Prostate gland (tissue), 2 donors: ENCODE results near the gene PDE6A. TPM values are rescaled to one million over a fixed set of nuclear protein-coding genes. Genes with fewer than 3 reads are reported as not detected.
A peak's percentile ranks its signal among the peaks of the same experiment; 100 is the strongest.

Experiments used
- DNase-seq: peaks from one replicate; pipeline ENCODE4 v3.0.0-alpha.2; 2019; ENCODE audit warnings: low spot score
- H3K27ac ChIP-seq, 2 donors: fragments of 200-600 bp; sonication (generic); 2 replicates each; pipeline ENCODE4 v1.5.1; 2017 to 2019
- H3K27me3 ChIP-seq: fragments of 200-600 bp; sonication (generic); replicated peaks from 2 replicates; pipeline ENCODE4 v1.5.1; 2019; ENCODE audit not compliant: insufficient read depth
- H3K36me3 ChIP-seq, 2 donors: fragments of 200-600 bp; sonication (generic); 1 replicate in 1 of 2; 2 replicates in 1 of 2; pipeline versions ENCODE4 v1.5.1 to v1.8.1; 2017 to 2019
- H3K4me1 ChIP-seq: fragments of 200-600 bp; sonication (generic); replicated peaks from 2 replicates; pipeline ENCODE4 v1.5.1; 2019
- H3K4me3 ChIP-seq, 2 donors: fragments of 200-600 bp; sonication (generic); 2 replicates each; pipeline ENCODE4 v1.5.1; 2017 to 2019
- H3K9me3 ChIP-seq: fragments of 200-600 bp; sonication (generic); 2 replicates; pipeline ENCODE4 v1.5.1; 2017
- POLR2A ChIP-seq: fragments of 450-650 bp; IDR thresholded peaks from one replicate; pipeline ENCODE4 v1.6.1; 2016; ENCODE audit warnings: antibody characterized with exemption, mild to moderate bottlenecking
- POLR2AphosphoS5 ChIP-seq: sonication (generic); formaldehyde crosslinking; IDR thresholded peaks from one replicate; pipeline ENCODE4 v1.6.1; 2017; ENCODE audit warnings: antibody characterized with exemption
- WGBS: methylation state at CpG from one replicate; pipeline ENCODE4 v1.1.5; 2018; 5-methylcytosine and 5-hydroxymethylcytosine counted together
- intact Hi-C: fragments of 100-400 bp; cut with DNase I; formaldehyde crosslinking; loops from one replicate; pipeline ENCODE4 v1.14.2; 2022
- total RNA-seq, 2 donors: library from RNA; depleted of rRNA; stranded (reverse); fragments of >200 nt; gene quantifications; one replicate each; pipeline ENCODE4 v1.1.0, GENCODE V29; 2016
- TF ChIP-seq, protein P1 (sequence below), 4 experiments: fragments of 200-600 bp in 2 of 4; fragments of 450-650 bp in 2 of 4; sonication (generic) in 2 of 4; IDR thresholded peaks; 1 replicate in 3 of 4; 2 replicates in 1 of 4; pipeline ENCODE4 v1.5.1; 2016 to 2019; ENCODE audit warnings: antibody characterized with exemption in 4 of 4, mild to moderate bottlenecking in 2 of 4, moderate library complexity in 2 of 4

Gene PDE6A
- total RNA-seq, 2 donors from 2014 or later, result 0.91 TPM; not detected in 1

DNA sequence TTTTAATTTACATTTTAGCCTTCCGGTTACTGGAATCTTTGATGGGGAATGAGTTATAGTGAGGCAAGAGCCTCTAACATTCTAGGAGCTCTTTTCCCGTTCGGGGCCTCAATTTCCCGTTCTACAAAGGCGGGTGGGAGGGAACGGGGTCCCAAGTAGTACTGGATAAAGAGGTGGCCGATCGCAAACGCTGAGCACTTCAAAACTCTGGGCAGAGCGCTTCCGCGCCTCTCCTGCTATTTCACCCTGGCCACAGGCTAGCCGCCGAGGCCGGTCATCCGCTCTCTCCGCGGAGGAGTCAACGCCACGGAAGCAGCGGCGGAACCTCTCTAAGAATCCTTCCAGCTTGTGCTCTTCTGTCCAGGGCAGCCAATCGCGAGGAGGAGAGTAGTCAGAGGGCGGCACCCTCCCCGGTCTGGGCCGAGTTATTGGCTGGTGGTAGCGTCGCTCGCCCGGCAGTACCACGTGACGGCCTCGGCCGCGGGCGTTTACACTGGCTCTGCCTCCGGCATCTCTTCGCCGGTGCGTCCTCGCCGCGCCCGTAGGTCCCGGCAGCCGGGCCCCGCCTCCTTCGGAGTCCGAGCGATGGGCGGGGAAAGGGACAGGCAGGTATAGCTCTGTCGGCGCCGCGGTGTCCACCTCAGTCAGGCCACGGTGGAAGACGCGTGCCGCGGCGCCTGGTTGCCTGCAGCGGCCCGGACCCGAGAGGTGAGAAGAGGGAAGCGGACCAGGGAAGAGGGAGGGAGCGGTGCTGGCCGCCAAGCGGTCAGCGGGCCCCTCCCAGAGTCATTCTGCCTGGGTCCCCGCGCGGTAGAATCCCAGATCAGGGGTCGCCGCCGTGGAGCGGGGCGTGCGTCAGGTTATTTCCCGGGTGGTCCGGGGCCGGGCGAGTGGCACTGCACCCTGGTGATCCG lies 15.9 kb upstream of the PDE6A start, which contains the start of gene SLC26A2:
SLC26A2 (plus strand) TSS at position 487 of the 914 bp plus-strand sequence. CDS start 16,895 bp downstream, outside the sequence.
- TF ChIP-seq POLR2A (peak; percentile 92), POLR2AphosphoS5 (peak; percentile 98)
- TF ChIP-seq, protein P1, sequence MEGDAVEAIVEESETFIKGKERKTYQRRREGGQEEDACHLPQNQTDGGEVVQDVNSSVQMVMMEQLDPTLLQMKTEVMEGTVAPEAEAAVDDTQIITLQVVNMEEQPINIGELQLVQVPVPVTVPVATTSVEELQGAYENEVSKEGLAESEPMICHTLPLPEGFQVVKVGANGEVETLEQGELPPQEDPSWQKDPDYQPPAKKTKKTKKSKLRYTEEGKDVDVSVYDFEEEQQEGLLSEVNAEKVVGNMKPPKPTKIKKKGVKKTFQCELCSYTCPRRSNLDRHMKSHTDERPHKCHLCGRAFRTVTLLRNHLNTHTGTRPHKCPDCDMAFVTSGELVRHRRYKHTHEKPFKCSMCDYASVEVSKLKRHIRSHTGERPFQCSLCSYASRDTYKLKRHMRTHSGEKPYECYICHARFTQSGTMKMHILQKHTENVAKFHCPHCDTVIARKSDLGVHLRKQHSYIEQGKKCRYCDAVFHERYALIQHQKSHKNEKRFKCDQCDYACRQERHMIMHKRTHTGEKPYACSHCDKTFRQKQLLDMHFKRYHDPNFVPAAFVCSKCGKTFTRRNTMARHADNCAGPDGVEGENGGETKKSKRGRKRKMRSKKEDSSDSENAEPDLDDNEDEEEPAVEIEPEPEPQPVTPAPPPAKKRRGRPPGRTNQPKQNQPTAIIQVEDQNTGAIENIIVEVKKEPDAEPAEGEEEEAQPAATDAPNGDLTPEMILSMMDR (IDR thresholded peaks at IDR 0.05), result peak in 2 of 4 experiments; percentile 2 to 23
- intact Hi-C loops, result loop anchor here (2.0 to 5.0 kb wide), 4 partner anchors 108 to 323 kb away; no protein-coding TSS in a partner anchor
- Histone ChIP-seq H3K9me3 (no peaks in the 10 kb centered on the region), H3K4me3 (peak within 1 kb of the TSS; percentile 77), H3K27me3 (no peaks in the 10 kb centered on the region), H3K4me1 (no peaks in the 10 kb centered on the region), H3K27ac (peak within 1 kb of the TSS; percentile 87 to 92), H3K36me3 (no peaks in the 10 kb centered on the region)
- DNase-seq, result peak; percentile 99
- 1% methylated on average over 58 of the region's 84 CpGs for WGBS

DNA sequence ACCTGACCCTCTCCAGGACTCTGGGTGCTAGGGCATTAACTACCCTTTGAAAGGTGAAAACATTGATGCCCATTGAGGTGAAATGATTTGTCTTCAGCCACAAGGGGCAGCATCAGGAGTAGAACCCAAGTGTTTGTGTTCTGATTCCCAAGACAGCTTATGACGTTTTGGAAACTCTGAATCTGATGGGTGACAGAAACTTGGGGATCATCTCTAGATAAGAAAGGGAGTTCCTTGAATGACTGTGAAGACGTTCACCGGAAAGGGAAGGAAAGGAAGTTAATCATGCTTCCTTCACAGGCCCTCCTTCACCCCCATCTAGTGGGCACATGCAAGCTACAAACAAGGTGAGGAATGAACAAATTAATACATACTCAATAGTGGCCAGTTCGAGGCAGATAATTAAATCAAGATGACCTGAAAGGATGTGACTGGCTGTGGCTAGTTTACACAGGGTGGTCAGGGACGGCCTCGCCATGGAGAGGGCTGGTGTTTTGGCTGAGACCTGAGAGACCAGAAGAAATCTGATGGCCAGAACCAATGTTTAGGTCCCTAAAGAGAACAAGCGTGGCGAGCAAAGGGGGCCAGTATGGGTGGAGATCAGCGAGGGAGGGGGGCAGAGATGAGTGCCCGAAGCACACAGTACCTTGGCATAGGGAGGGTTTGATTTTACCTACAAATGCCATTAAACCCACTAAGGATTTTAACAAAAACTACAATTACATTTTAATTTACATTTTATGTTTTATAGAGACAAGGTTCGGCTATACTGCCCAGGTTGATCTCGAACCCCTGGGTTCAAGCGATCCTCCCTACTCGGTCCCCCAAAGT lies 15.0 kb upstream of the PDE6A start:
- WGBS, result 44% methylated on average over 14 of the region's 14 CpGs

DNA sequence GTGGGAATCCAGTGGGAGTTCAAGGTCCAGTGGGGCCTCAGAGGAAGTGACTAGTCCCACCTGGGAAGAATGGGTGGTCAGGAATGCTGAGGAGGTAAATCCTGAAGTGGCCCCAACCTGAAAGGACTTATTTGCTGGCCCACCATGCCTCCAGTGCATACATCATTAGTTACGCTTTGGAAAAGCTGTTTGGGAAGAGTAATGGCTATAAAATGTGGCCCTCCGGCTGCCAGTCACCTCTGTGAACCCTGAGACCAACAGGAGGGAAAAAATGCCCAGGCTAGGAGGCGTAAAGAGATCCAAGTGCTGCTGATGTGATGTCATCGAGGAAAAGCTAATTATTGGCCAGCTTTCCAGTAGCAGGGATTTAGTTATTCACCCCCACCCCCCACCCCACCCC lies 13.3 kb upstream of the PDE6A start:
- no peak overlapping the region for H3K4me3 ChIP-seq
- intact Hi-C loops, result no loop called here
- H3K4me1 ChIP-seq, result no peaks in the 10 kb centered on the region
- H3K27ac ChIP-seq, result no peak overlapping the region
- no peak for TF ChIP-seq POLR2AphosphoS5
- TF ChIP-seq POLR2A, result no peak
- TF ChIP-seq, protein P1 (IDR thresholded peaks at IDR 0.05), result no peak
- no peaks in the 10 kb centered on the region for H3K27me3 ChIP-seq
- H3K36me3 ChIP-seq, result no peaks in the 10 kb centered on the region
- H3K9me3 ChIP-seq, result no peaks in the 10 kb centered on the region
- 81% methylated on average over 4 of the region's 4 CpGs for WGBS
- no peak for DNase-seq

More for the DNA sequence above, 15.0 kb upstream of the PDE6A start:
- Histone ChIP-seq H3K36me3 (no peaks in the 10 kb centered on the region), H3K27ac (peak overlapping the region; percentile 87 to 92), H3K4me1 (no peaks in the 10 kb centered on the region), H3K27me3 (no peaks in the 10 kb centered on the region), H3K9me3 (no peaks in the 10 kb centered on the region), H3K4me3 (peak overlapping the region; percentile 77)
- DNase-seq, result no peak
- intact Hi-C loops, result loop anchor here (2.0 to 5.0 kb wide), 4 partner anchors 107 to 322 kb away; no protein-coding TSS in a partner anchor
- TF ChIP-seq POLR2AphosphoS5 (peak; percentile 26), POLR2A (no peak)
- TF ChIP-seq, protein P1 (IDR thresholded peaks at IDR 0.05), result peak in 2 of 4 experiments; percentile 52 to 56

- no peak overlapping the region for H3K27ac ChIP-seq
- WGBS, result 37% methylated on average over 5 of the region's 5 CpGs
- TF ChIP-seq, protein P1 (IDR thresholded peaks at IDR 0.05), result no peak
- peak; percentile 53 for TF ChIP-seq POLR2AphosphoS5
- no peak for DNase-seq
- H3K9me3 ChIP-seq, result no peaks in the 10 kb centered on the region
- H3K27me3 ChIP-seq, result no peaks in the 10 kb centered on the region
- no peak overlapping the region for H3K4me3 ChIP-seq
- intact Hi-C loops, result no loop called here
- no peaks in the 10 kb centered on the region for H3K36me3 ChIP-seq
- H3K4me1 ChIP-seq, result no peaks in the 10 kb centered on the region
Observed at GRCh38 chr5:149956685-149957084, 12.1 kb upstream of the PDE6A start.
